H9 (cell line): ENCODE results near the gene SNAPC5. TPM values are rescaled to one million over a fixed set of nuclear protein-coding genes. Genes with fewer than 3 reads are reported as not detected.

Source experiments
- DNase-seq: peaks from one replicate; pipeline ENCODE4 v3.0.0-alpha.2; 2017
- H2AFZ ChIP-seq: one replicate; pipeline ENCODE4 v1.6.1; 2013; ENCODE audit warnings: mild to moderate bottlenecking, low read length, control low read depth, moderate library complexity
- H2AK5ac ChIP-seq: 2 replicates; pipeline ENCODE4 v1.6.1; 2013; ENCODE audit warnings: low read length, control low read depth, mixed read lengths; ENCODE audit not compliant: insufficient read length
- H2BK120ac ChIP-seq: one replicate; pipeline ENCODE4 v1.6.1; 2013; ENCODE audit warnings: low read depth, mild to moderate bottlenecking, low read length, control low read depth, inconsistent platforms; ENCODE audit not compliant: poor library complexity, severe bottlenecking
- H2BK12ac ChIP-seq: 2 replicates; pipeline ENCODE4 v1.6.1; 2013; ENCODE audit warnings: low read length, control low read depth, mixed read lengths, low read depth; ENCODE audit not compliant: insufficient read length
- H2BK15ac ChIP-seq: 2 replicates; pipeline ENCODE4 v1.6.1; 2013; ENCODE audit warnings: low read depth, low read length, control low read depth
- H2BK20ac ChIP-seq: one replicate; pipeline ENCODE4 v1.6.1; 2013; ENCODE audit warnings: low read depth, mild to moderate bottlenecking, low read length, control low read depth, inconsistent platforms; ENCODE audit not compliant: poor library complexity, severe bottlenecking
- H2BK5ac ChIP-seq: 2 replicates; pipeline ENCODE4 v1.6.1; 2013; ENCODE audit warnings: low read length, control low read depth, mixed read lengths; ENCODE audit not compliant: insufficient read length
- H3K14ac ChIP-seq: 2 replicates; pipeline ENCODE4 v1.6.1; 2013; ENCODE audit warnings: low read length, control low read depth; ENCODE audit not compliant: insufficient read depth
- H3K18ac ChIP-seq: 2 replicates; pipeline ENCODE4 v1.6.1; 2013; ENCODE audit warnings: low read depth, mild to moderate bottlenecking, mixed read lengths, low read length, control low read depth; ENCODE audit not compliant: insufficient read length
- H3K23ac ChIP-seq: 2 replicates; pipeline ENCODE4 v1.6.1; 2013; ENCODE audit warnings: low read length, control low read depth, mixed read lengths, low read depth; ENCODE audit not compliant: insufficient read length
- H3K23me2 ChIP-seq: 2 replicates; pipeline ENCODE4 v1.6.1; 2013; ENCODE audit warnings: low read depth, mild to moderate bottlenecking, mixed read lengths, low read length, control low read depth; ENCODE audit not compliant: insufficient read length, poor library complexity, severe bottlenecking
- H3K27ac ChIP-seq: 2 replicates; pipeline ENCODE4 v1.5.1; 2013; ENCODE audit warnings: low read length, control low read depth, mixed read lengths, low read depth; ENCODE audit not compliant: insufficient read length
- H3K27me3 ChIP-seq: 2 replicates; pipeline ENCODE4 v1.6.1; 2013; ENCODE audit warnings: low read length, control low read depth, inconsistent platforms; ENCODE audit not compliant: insufficient read depth
- H3K4ac ChIP-seq: 2 replicates; pipeline ENCODE4 v1.6.1; 2013; ENCODE audit warnings: low read depth, mild to moderate bottlenecking, control low read depth, inconsistent platforms, low read length, moderate library complexity
- H3K4me1 ChIP-seq: 2 replicates; pipeline ENCODE4 v1.6.1; 2013; ENCODE audit warnings: low read length, control low read depth, inconsistent platforms; ENCODE audit not compliant: insufficient read depth
- H3K4me2 ChIP-seq: 2 replicates; pipeline ENCODE4 v1.6.1; 2013; ENCODE audit warnings: low read length, control low read depth, mixed read lengths; ENCODE audit not compliant: insufficient read length, insufficient read depth
- H3K56ac ChIP-seq: 2 replicates; pipeline ENCODE4 v1.6.1; 2013; ENCODE audit warnings: low read depth, mild to moderate bottlenecking, mixed read lengths, low read length, control low read depth; ENCODE audit not compliant: insufficient read length
- H3K79me1 ChIP-seq: 2 replicates; pipeline ENCODE4 v1.6.1; 2013; ENCODE audit warnings: low read depth, mild to moderate bottlenecking, moderate library complexity, low read length, control low read depth, inconsistent platforms; ENCODE audit not compliant: insufficient read depth, poor library complexity, severe bottlenecking
- H3K79me2 ChIP-seq: 2 replicates; pipeline ENCODE4 v1.6.1; 2013; ENCODE audit warnings: low read length, control low read depth, inconsistent platforms; ENCODE audit not compliant: insufficient read depth
- H3K9ac ChIP-seq: 2 replicates; pipeline ENCODE4 v1.6.1; 2013; ENCODE audit warnings: low read length, control low read depth, mixed read lengths; ENCODE audit not compliant: insufficient read length; ENCODE audit errors: extremely low read depth
- H3K9me3 ChIP-seq: one replicate; pipeline ENCODE4 v1.6.1; 2013; ENCODE audit warnings: low read depth, low read length, inconsistent platforms; ENCODE audit not compliant: control insufficient read depth
- H3T11ph ChIP-seq: one replicate; pipeline ENCODE4 v1.6.1; 2013; ENCODE audit warnings: mild to moderate bottlenecking, low read length, control low read depth, inconsistent platforms
- H4K20me1 ChIP-seq: one replicate; pipeline ENCODE4 v1.6.1; 2013; ENCODE audit not compliant: control insufficient read depth, insufficient read length, insufficient read depth
- H4K5ac ChIP-seq: 2 replicates; pipeline ENCODE4 v1.6.1; 2013; ENCODE audit warnings: low read depth, mild to moderate bottlenecking, mixed read lengths, low read length, control low read depth; ENCODE audit not compliant: insufficient read length
- H4K8ac ChIP-seq: replicated peaks from 2 replicates; pipeline ENCODE4 v1.6.1; 2013; ENCODE audit warnings: low read length, control low read depth, mixed read lengths, low read depth; ENCODE audit not compliant: insufficient read length
- H4K91ac ChIP-seq: 2 replicates; pipeline ENCODE4 v1.6.1; 2013; ENCODE audit warnings: low read depth, mild to moderate bottlenecking, moderate library complexity, mixed read lengths, low read length, control low read depth; ENCODE audit not compliant: insufficient read length
- H3K27ac Mint-ChIP-seq, 3 experiments: 2 replicates in 2 of 3; 3 replicates in 1 of 3; pipeline ENCODE4 v1.8.0; 2020 to 2021; ENCODE audit warnings: mixed read lengths in 3 of 3, mild to moderate bottlenecking in 1 of 3, moderate library complexity in 1 of 3
- H3K27me3 Mint-ChIP-seq: 2 replicates; pipeline ENCODE4 v1.8.0; 2021; ENCODE audit warnings: low read depth, mild to moderate bottlenecking, moderate library complexity, mixed read lengths
- H3K36me3 Mint-ChIP-seq, 3 experiments: 2 replicates in 2 of 3; 3 replicates in 1 of 3; pipeline ENCODE4 v1.8.0; 2020 to 2021; ENCODE audit warnings: low read depth in 3 of 3, mixed read lengths in 3 of 3; ENCODE audit not compliant: insufficient read depth in 1 of 3
- H3K4me1 Mint-ChIP-seq, 2 experiments: 2 replicates each; pipeline ENCODE4 v1.8.0; 2020; ENCODE audit warnings: mixed read lengths in 2 of 2
- H3K4me3 Mint-ChIP-seq, 2 experiments: 2 replicates in 1 of 2; 3 replicates in 1 of 2; pipeline ENCODE4 v1.8.0; 2020 to 2021; ENCODE audit warnings: mild to moderate bottlenecking in 2 of 2, mixed read lengths in 2 of 2, moderate library complexity in 1 of 2
- H3K9me3 Mint-ChIP-seq, 2 experiments: 2 replicates in 1 of 2; 3 replicates in 1 of 2; pipeline ENCODE4 v1.8.0; 2020; ENCODE audit warnings: mild to moderate bottlenecking in 2 of 2, mixed read lengths in 2 of 2, moderate library complexity in 1 of 2
- WGBS: extraction: QIAGEN DNeasy Blood & Tissue Kit; methylation state at CpG from one replicate; pipeline ENCODE4 v1.1.7; 2013; ENCODE audit warnings: missing lambda C conversion rate, low lambda C conversion rate, mixed read lengths; ENCODE audit not compliant: insufficient read length; ENCODE audit errors: extremely low coverage; 5-methylcytosine and 5-hydroxymethylcytosine counted together
- total RNA-seq: library from RNA; stranded (reverse); gene quantifications from 2 replicates; pipeline ENCODE4 v1.2.1, GENCODE V29; 2021
- TF ChIP-seq, protein P1 (sequence below): fragments of 200-600 bp; sonication (generic); conservative IDR thresholded peaks from 3 replicates; pipeline ENCODE4 v1.8.0; 2021; ENCODE audit warnings: antibody characterized with exemption, mild to moderate bottlenecking

SNAPC5 gene
- total RNA-seq, 1 experiment from 2014 or later: 28.9 TPM

DNA sequence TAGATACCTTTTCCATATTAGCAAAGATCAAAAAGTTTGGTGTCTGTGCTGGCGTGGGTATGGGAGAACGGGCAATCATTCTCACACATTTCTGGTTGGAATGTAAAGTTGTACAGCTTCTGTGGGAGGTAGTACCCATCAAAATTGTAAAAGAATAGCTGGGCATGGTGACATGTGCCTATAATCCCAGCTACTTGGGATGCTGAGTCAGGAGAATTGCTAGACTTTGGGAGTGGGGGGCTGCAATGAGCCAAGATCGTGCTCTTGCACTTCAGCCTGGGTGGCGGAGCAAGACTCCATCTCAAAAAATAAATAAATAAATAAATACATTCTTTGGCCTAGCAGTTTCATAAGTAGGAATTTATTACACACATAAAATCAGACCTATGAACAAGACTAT is 45.3 kb upstream of the SNAPC5 start:
- no peaks in the 10 kb centered on the region for H3K9me3 ChIP-seq
- Mint-ChIP-seq H3K27me3 (no peaks in the 10 kb centered on the region), H3K36me3 (peaks cover 24 to 55% (median 48%) of the 10 kb centered on the region in 3 experiments; a peak in 6 of 7 replicates)

More for the DNA sequence above, 45.3 kb upstream of the SNAPC5 start:
- Histone ChIP-seq H2BK5ac (no peak overlapping the region), H3K4me2 (no peak overlapping the region), H3K23me2 (no peaks in the 10 kb centered on the region), H3K18ac (no peak overlapping the region), H3K79me1 (no peaks in the 10 kb centered on the region), H4K91ac (no peak overlapping the region), H3K4ac (no peak overlapping the region), H3K9ac (no peak overlapping the region), H2AFZ (no peak overlapping the region), H3K79me2 (no peaks in the 10 kb centered on the region), H3K56ac (no peak overlapping the region), H2AK5ac (no peak overlapping the region), H3K14ac (no peak overlapping the region), H2BK20ac (no peak overlapping the region), H3K27ac (no peak overlapping the region), H2BK15ac (no peak overlapping the region), H4K8ac (no peak overlapping the region), H4K20me1 (no peaks in the 10 kb centered on the region), H2BK12ac (no peak overlapping the region), H4K5ac (no peak overlapping the region), H3K27me3 (no peaks in the 10 kb centered on the region), H2BK120ac (no peak overlapping the region), H3K4me1 (no peaks in the 10 kb centered on the region), H3K23ac (no peak overlapping the region), H3T11ph (no peak overlapping the region)
- Mint-ChIP-seq H3K9me3 (no peaks in the 10 kb centered on the region; a peak in 1 of 5 replicates), H3K4me3 (no peak overlapping the region), H3K27ac (no peak overlapping the region), H3K4me1 (no peaks in the 10 kb centered on the region)
- WGBS: no CpG with 5 or more reads among the region's 4 CpGs
- no peak for DNase-seq
- TF ChIP-seq, protein P1, sequence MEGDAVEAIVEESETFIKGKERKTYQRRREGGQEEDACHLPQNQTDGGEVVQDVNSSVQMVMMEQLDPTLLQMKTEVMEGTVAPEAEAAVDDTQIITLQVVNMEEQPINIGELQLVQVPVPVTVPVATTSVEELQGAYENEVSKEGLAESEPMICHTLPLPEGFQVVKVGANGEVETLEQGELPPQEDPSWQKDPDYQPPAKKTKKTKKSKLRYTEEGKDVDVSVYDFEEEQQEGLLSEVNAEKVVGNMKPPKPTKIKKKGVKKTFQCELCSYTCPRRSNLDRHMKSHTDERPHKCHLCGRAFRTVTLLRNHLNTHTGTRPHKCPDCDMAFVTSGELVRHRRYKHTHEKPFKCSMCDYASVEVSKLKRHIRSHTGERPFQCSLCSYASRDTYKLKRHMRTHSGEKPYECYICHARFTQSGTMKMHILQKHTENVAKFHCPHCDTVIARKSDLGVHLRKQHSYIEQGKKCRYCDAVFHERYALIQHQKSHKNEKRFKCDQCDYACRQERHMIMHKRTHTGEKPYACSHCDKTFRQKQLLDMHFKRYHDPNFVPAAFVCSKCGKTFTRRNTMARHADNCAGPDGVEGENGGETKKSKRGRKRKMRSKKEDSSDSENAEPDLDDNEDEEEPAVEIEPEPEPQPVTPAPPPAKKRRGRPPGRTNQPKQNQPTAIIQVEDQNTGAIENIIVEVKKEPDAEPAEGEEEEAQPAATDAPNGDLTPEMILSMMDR: no peak
